ENCODE results near the gene DDHD1. TPM values are rescaled to one million over a fixed set of nuclear protein-coding genes. Genes with fewer than 3 reads are reported as not detected.

DDHD1 gene
- polyA plus RNA-seq, 1 of the 3 experiments (the other 2 are of a cell fraction): 1.9 TPM

DNA sequence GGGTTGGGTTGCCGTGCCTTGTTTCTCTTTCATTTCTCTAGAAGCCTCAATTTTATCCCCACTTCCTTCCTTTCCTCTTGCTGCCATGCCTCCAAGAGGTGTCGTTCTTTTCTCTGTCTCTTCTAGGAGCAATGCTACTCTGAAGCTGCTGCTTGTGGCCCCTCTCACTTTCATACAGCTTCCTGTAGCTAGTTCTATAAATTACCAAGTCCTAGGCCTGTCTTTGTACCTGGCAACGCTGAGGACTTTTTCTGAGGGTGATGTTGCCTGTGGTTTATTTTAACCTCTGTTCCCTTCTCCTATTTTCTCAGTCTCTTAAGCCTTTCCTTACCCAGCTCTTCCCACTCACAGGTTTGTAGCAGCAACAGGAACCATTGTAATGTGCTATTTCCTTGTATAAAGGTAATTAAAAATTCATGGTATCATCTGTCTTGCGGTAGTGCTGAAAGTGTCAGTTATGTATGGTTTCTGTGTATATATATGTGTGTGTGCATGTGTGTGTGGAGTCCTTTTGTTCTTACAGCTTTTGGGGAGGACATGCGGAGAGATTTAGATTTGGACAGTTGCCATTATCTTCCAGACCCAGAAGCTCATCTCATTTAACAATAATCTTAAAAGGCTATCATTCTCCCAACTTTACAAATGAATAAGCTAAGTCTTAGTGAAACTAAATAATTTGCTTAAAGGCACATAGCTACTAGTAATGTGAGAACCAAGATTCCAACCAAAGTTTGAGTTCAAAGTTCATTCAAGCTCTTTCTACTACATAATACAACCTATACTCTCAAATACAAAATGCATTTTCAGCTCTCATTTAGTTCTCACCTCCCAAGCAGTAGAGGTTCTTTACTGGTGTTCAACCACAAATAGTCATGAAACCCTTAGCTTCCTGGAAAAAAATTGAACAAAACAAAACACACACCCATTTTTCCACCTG is 43.8 kb downstream of the DDHD1 start:
- Histone ChIP-seq H3K9ac (no peak overlapping the region), H2AFZ (ENCODE audit: low read depth) (no peak overlapping the region), H3K79me2 (ENCODE audit: insufficient read depth) (no peaks in the 10 kb centered on the region)

DNA sequence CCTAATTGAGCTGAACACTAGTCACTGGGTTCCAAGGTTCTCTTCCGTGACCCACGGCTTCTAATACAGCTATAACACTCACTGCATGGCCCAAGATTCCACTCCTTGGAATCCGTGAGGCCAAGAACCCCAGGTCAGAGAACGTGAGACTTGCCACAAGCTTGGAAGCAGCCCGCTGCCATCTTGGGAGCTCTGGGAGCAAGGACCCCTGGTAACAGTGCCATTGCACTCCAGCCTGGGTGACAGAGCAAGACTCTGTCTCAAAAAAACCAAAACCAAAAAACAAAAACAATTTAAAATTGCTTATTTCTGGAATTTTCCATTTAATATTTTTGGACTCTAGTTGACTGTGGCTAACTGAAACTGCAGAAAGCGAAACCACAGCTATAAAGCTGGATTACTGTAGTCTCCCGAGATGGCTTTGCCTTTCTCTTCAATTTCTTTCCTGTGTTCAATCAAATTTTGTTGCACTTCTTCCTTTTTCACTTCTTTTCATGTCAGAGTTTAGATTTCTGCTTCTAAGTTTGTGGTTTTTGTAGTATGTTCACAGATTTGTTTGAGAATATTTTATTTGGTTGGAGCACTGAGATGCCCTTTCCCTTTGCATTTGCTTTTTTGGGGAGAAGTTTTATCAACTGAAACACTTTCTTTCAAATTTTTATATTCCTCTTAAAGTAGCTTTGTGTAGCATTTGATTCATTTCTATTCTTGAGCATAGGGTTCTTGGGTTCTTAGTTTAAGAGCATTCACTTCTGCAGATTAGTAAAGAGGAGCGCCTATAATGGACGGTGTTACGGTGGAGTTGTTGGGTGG is 44.6 kb downstream of the DDHD1 start:
- H3F3A ChIP-seq (replicated peaks; ENCODE audit: insufficient read depth): peaks cover 4% of the 10 kb centered on the region
- ChIA-PET POLR2A (no interaction called here), CTCF (interaction anchor here (2.0 kb wide), 1 partner anchor 53 kb away, joined by 5 read pairs; no protein-coding TSS in a partner anchor)
- H3K9me2 ChIP-seq: no peaks in the 10 kb centered on the region
- H3K4me3 ChIP-seq (ENCODE audit: low read depth in 2 of 2, low read length in 1 of 2): no peak overlapping the region
- no peaks in the 10 kb centered on the region for H3K9me3 ChIP-seq
- no peaks in the 10 kb centered on the region for H3K27me3 ChIP-seq (ENCODE audit: insufficient read depth)
- H4K20me1 ChIP-seq (ENCODE audit: insufficient read depth): no peaks in the 10 kb centered on the region
- H3K36me3 ChIP-seq (replicated peaks in 1 of 2; ENCODE audit: control insufficient read depth in 1 of 2, insufficient read depth in 2 of 2, low read length in 1 of 2): no peaks in the 10 kb centered on the region
- H3K4me1 ChIP-seq (ENCODE audit: control insufficient read depth in 1 of 2, insufficient read depth in 2 of 2, low read depth in 1 of 2, low read length in 1 of 2): no peaks in the 10 kb centered on the region
- no peak overlapping the region for H3K9ac ChIP-seq
- H3K27ac ChIP-seq (ENCODE audit: low read depth in 2 of 2, low read length in 1 of 2): no peak overlapping the region
- no peak for DNase-seq
- WGBS (ENCODE audit: low lambda C conversion rate): 94% methylated on average over 10 of the region's 10 CpGs
- H3K4me2 ChIP-seq: no peak overlapping the region
- no peaks in the 10 kb centered on the region for H3K79me2 ChIP-seq (ENCODE audit: insufficient read depth)
- H2AFZ ChIP-seq (ENCODE audit: low read depth): no peak overlapping the region
- TF ChIP-seq, protein P1, sequence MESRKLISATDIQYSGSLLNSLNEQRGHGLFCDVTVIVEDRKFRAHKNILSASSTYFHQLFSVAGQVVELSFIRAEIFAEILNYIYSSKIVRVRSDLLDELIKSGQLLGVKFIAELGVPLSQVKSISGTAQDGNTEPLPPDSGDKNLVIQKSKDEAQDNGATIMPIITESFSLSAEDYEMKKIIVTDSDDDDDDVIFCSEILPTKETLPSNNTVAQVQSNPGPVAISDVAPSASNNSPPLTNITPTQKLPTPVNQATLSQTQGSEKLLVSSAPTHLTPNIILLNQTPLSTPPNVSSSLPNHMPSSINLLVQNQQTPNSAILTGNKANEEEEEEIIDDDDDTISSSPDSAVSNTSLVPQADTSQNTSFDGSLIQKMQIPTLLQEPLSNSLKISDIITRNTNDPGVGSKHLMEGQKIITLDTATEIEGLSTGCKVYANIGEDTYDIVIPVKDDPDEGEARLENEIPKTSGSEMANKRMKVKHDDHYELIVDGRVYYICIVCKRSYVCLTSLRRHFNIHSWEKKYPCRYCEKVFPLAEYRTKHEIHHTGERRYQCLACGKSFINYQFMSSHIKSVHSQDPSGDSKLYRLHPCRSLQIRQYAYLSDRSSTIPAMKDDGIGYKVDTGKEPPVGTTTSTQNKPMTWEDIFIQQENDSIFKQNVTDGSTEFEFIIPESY (IDR thresholded peaks at IDR 0.05; ENCODE audit: borderline replicate concordance, low read depth): no peak
- no peak for TF ChIP-seq JUND (IDR thresholded peaks at IDR 0.05)
- no peak for TF ChIP-seq TAF1 (IDR thresholded peaks at IDR 0.05; ENCODE audit: borderline replicate concordance, low read depth, low read length)
- no peak for TF ChIP-seq CHD2 (IDR thresholded peaks at IDR 0.05; ENCODE audit: low read length, partially characterized antibody)
- TF ChIP-seq, protein P2, sequence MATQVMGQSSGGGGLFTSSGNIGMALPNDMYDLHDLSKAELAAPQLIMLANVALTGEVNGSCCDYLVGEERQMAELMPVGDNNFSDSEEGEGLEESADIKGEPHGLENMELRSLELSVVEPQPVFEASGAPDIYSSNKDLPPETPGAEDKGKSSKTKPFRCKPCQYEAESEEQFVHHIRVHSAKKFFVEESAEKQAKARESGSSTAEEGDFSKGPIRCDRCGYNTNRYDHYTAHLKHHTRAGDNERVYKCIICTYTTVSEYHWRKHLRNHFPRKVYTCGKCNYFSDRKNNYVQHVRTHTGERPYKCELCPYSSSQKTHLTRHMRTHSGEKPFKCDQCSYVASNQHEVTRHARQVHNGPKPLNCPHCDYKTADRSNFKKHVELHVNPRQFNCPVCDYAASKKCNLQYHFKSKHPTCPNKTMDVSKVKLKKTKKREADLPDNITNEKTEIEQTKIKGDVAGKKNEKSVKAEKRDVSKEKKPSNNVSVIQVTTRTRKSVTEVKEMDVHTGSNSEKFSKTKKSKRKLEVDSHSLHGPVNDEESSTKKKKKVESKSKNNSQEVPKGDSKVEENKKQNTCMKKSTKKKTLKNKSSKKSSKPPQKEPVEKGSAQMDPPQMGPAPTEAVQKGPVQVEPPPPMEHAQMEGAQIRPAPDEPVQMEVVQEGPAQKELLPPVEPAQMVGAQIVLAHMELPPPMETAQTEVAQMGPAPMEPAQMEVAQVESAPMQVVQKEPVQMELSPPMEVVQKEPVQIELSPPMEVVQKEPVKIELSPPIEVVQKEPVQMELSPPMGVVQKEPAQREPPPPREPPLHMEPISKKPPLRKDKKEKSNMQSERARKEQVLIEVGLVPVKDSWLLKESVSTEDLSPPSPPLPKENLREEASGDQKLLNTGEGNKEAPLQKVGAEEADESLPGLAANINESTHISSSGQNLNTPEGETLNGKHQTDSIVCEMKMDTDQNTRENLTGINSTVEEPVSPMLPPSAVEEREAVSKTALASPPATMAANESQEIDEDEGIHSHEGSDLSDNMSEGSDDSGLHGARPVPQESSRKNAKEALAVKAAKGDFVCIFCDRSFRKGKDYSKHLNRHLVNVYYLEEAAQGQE (IDR thresholded peaks at IDR 0.05; ENCODE audit: low read depth, low read length): no peak
- TF ChIP-seq RFX5 (IDR thresholded peaks at IDR 0.05; ENCODE audit: low read length): no peak
- no peak for TF ChIP-seq FOXJ3 (CRISPR knock-in tag; IDR thresholded peaks at IDR 0.05)
- TF ChIP-seq, protein P3, sequence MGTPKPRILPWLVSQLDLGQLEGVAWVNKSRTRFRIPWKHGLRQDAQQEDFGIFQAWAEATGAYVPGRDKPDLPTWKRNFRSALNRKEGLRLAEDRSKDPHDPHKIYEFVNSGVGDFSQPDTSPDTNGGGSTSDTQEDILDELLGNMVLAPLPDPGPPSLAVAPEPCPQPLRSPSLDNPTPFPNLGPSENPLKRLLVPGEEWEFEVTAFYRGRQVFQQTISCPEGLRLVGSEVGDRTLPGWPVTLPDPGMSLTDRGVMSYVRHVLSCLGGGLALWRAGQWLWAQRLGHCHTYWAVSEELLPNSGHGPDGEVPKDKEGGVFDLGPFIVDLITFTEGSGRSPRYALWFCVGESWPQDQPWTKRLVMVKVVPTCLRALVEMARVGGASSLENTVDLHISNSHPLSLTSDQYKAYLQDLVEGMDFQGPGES (IDR thresholded peaks at IDR 0.05; ENCODE audit: low read depth, low read length): no peak
- no peak for TF ChIP-seq NFIC (IDR thresholded peaks at IDR 0.05; ENCODE audit: borderline replicate concordance)
- TF ChIP-seq EZH2phosphoT487 (IDR thresholded peaks at IDR 0.05; ENCODE audit: borderline replicate concordance, low read depth): no peak
- TF ChIP-seq EP300 (IDR thresholded peaks at IDR 0.05; ENCODE audit: borderline replicate concordance in 1 of 2, low read depth in 1 of 2, low read length in 1 of 2): no peak
- TF ChIP-seq, protein P4, sequence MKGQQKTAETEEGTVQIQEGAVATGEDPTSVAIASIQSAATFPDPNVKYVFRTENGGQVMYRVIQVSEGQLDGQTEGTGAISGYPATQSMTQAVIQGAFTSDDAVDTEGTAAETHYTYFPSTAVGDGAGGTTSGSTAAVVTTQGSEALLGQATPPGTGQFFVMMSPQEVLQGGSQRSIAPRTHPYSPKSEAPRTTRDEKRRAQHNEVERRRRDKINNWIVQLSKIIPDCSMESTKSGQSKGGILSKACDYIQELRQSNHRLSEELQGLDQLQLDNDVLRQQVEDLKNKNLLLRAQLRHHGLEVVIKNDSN (IDR thresholded peaks at IDR 0.05; ENCODE audit: borderline replicate concordance, low read depth): no peak
- no peak for TF ChIP-seq RXRA (IDR thresholded peaks at IDR 0.05; ENCODE audit: borderline replicate concordance, low read depth)

More for the DNA sequence above, 43.8 kb downstream of the DDHD1 start:
- WGBS (ENCODE audit: low lambda C conversion rate): 77% methylated on average over 5 of the region's 5 CpGs
- Histone ChIP-seq H3K4me3 (ENCODE audit: low read depth in 2 of 2, low read length in 1 of 2) (no peak overlapping the region), H3K36me3 (replicated peaks in 1 of 2; ENCODE audit: control insufficient read depth in 1 of 2, insufficient read depth in 2 of 2, low read length in 1 of 2) (no peaks in the 10 kb centered on the region), H3K4me1 (ENCODE audit: control insufficient read depth in 1 of 2, insufficient read depth in 2 of 2, low read depth in 1 of 2, low read length in 1 of 2) (no peaks in the 10 kb centered on the region), H3F3A (replicated peaks; ENCODE audit: insufficient read depth) (peaks cover 4% of the 10 kb centered on the region), H3K9me3 (no peaks in the 10 kb centered on the region), H3K27ac (ENCODE audit: low read depth in 2 of 2, low read length in 1 of 2) (no peak overlapping the region), H3K4me2 (no peak overlapping the region), H4K20me1 (ENCODE audit: insufficient read depth) (no peaks in the 10 kb centered on the region), H3K27me3 (ENCODE audit: insufficient read depth) (no peaks in the 10 kb centered on the region), H3K9me2 (no peaks in the 10 kb centered on the region)
- POLR2A ChIA-PET: no interaction called here
- CTCF ChIA-PET: interaction anchor here (1.1 to 2.0 kb wide), 2 partner anchors 9 to 54 kb away, joined by 4 to 5 read pairs; no protein-coding TSS in a partner anchor
- DNase-seq: no peak
- no peak for TF ChIP-seq NRF1 (IDR thresholded peaks at IDR 0.05; ENCODE audit: low read depth, low read length)
- TF ChIP-seq, protein P4 (IDR thresholded peaks at IDR 0.05; ENCODE audit: borderline replicate concordance, low read depth): no peak

Data from SK-N-SH (cell line).